ENCODE measurements around the gene RNF6. TPM values are rescaled to one million over a fixed set of nuclear protein-coding genes. Genes with fewer than 3 reads are reported as not detected.
A peak's percentile ranks its signal among the peaks of the same experiment; 100 is the strongest.
"Not testable (repeated sequence)": the region's sequence is repeated elsewhere in the genome, so short reads cannot be mapped to it uniquely, and the experiment has no call there.

RNF6 gene
- total and polyA plus RNA-seq, 2 donors: 29.9 to 40.7 TPM

DNA sequence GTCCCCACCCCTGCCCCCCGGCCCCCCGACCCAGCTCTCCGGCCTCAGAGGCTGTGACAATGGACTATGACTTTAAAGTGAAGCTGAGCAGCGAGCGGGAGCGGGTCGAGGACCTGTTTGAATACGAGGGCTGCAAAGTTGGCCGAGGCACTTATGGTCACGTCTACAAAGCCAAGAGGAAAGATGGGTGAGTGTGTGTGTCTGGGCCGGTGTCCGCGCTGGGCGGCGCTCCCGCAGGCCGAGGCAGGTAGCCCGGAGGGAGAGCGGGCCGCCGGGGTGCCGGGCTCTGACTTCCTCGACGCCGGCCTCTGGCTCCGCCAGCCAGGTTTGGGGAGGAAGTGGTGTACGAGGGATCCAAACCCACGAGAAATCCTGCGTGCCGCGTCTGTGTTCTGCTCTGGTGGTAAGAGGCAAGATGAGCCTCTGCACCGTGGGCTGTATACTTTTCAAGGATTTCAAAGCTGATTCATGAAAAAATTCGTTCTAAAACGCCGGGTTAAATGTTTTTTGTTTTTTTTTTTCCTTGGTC is 32.5 kb upstream of the RNF6 start:
- Histone ChIP-seq H3K27ac (ENCODE audit: low read depth in 1 of 2, low read length in 1 of 2) (peak overlapping the region; percentile 48 to 92), H3K36me3 (ENCODE audit: control insufficient read depth in 2 of 2, insufficient read depth in 2 of 2, low read length in 1 of 2) (no peaks in the 10 kb centered on the region), H3K9me3 (ENCODE audit: control insufficient read depth in 2 of 2, insufficient read depth in 1 of 2, low read length in 1 of 2) (no peaks in the 10 kb centered on the region), H3K4me1 (ENCODE audit: control insufficient read depth in 2 of 2, insufficient read depth in 2 of 2, low read length in 2 of 2) (peaks cover 6 to 8% of the 10 kb centered on the region in 2 donors), H3K4me3 (ENCODE audit: low read length in 2 of 2) (peak overlapping the region; percentile 76 to 85), H3K27me3 (ENCODE audit: control insufficient read depth in 2 of 2, insufficient read depth in 1 of 2, low read length in 1 of 2) (peaks cover 0 to 3% of the 10 kb centered on the region in 2 donors)
- under 1% methylated on average over 35 of the region's 35 CpGs for WGBS
- peak in 8 of 9 donors; percentile 29 to 80 (median 52) for DNase-seq (ENCODE audit: low read depth in 6 of 9, low spot score in 9 of 9)

DNA sequence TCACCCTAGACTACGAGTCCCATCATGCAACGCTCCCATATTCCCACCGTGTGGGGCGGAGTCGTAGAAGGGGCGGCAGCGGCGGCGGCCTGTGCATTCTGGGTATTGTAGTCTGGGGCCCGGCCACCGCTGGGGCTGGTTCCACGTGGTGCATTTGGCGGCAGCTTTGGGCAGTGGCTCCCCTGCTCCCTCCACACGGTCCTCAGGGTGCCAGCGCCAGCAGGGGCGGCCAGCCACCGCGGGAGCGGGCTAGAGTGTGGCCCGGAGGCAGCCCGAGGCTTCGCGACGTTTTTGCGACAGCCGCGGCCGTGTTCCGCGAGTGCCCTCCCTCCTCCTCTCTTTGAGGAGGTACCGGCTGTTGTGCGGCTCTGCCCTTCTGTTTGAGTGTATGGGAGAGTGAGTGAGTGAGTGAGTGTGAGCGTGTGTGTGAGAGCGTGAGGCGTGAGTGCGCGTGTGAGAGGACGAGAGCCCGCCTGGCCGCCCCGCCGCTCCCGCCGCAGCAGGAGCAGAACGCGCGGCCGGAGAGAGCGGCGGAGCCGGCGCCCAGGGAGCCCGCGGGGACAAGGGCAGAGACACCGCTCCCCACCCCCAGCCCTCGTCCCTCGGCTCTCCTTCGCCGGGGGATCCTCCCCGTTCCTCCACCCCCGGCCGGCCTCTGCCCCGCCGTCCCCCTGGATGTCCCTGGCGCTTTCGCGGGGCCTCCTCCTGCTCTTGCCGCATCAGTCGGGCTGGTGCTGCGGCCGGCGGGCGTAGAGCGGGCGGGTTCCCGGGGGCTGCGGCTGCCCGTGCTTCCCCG is 31.9 kb upstream of the RNF6 start, which contains the start of gene CDK8:
CDK8 (plus strand) TSS at position 343 of the 796 bp plus-strand sequence. CDS start 513 bp downstream, outside the sequence.
- Histone ChIP-seq H3K27ac (ENCODE audit: low read depth in 1 of 2, low read length in 1 of 2) (peak within 1 kb of the TSS; percentile 92 to 94), H3K9me3 (ENCODE audit: control insufficient read depth in 2 of 2, insufficient read depth in 1 of 2, low read length in 1 of 2) (no peaks in the 10 kb centered on the region), H3K36me3 (ENCODE audit: control insufficient read depth in 2 of 2, insufficient read depth in 2 of 2, low read length in 1 of 2) (no peaks in the 10 kb centered on the region), H3K4me3 (ENCODE audit: low read length in 2 of 2) (peak within 1 kb of the TSS; percentile 76 to 85), H3K4me1 (ENCODE audit: control insufficient read depth in 2 of 2, insufficient read depth in 2 of 2, low read length in 2 of 2) (peaks cover 6 to 8% of the 10 kb centered on the region in 2 donors), H3K27me3 (ENCODE audit: control insufficient read depth in 2 of 2, insufficient read depth in 1 of 2, low read length in 1 of 2) (peaks cover 0 to 3% of the 10 kb centered on the region in 2 donors)
- DNase-seq (ENCODE audit: low read depth in 6 of 9, low spot score in 9 of 9): peak; percentile 83 to 97 (median 92)
- under 1% methylated on average over 79 of the region's 79 CpGs for WGBS

DNA sequence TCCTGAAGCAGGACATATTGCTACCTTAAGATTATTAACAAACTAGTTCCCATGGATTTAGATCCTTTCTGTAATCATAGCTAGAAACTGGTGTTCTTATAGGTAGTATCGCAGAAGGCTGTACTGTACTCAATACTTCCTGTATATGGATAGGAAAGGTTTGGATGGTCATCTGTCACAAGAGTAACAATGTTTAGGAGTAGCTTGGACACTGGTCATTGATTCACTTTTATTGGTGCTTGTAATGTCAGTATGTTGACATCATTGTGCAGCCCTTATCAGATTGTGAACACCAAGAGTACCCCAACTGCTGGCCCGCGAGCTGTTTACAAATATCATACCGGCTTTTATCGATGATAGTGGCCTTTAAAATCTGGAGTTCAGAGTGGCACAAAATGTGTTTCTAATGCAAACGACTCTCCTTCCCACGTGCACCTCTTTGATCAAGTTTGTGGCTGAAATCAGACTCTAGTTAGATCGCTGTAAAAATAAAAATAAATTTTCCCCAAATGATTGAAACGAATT is 31.2 kb upstream of the RNF6 start:
- no peak overlapping the region for H3K27ac ChIP-seq (ENCODE audit: low read depth in 1 of 2, low read length in 1 of 2)
- no peaks in the 10 kb centered on the region for H3K36me3 ChIP-seq (ENCODE audit: control insufficient read depth in 2 of 2, insufficient read depth in 2 of 2, low read length in 1 of 2)
- DNase-seq (ENCODE audit: low read depth in 6 of 9, low spot score in 9 of 9): no peak
- peak overlapping the region; percentile 76 to 85 for H3K4me3 ChIP-seq (ENCODE audit: low read length in 2 of 2)
- H3K9me3 ChIP-seq (ENCODE audit: control insufficient read depth in 2 of 2, insufficient read depth in 1 of 2, low read length in 1 of 2): no peaks in the 10 kb centered on the region
- peaks cover 6 to 8% of the 10 kb centered on the region in 2 donors for H3K4me1 ChIP-seq (ENCODE audit: control insufficient read depth in 2 of 2, insufficient read depth in 2 of 2, low read length in 2 of 2)
- 43% methylated on average over 9 of the region's 9 CpGs for WGBS
- peaks cover 0 to 3% of the 10 kb centered on the region in 2 donors for H3K27me3 ChIP-seq (ENCODE audit: control insufficient read depth in 2 of 2, insufficient read depth in 1 of 2, low read length in 1 of 2)

DNA sequence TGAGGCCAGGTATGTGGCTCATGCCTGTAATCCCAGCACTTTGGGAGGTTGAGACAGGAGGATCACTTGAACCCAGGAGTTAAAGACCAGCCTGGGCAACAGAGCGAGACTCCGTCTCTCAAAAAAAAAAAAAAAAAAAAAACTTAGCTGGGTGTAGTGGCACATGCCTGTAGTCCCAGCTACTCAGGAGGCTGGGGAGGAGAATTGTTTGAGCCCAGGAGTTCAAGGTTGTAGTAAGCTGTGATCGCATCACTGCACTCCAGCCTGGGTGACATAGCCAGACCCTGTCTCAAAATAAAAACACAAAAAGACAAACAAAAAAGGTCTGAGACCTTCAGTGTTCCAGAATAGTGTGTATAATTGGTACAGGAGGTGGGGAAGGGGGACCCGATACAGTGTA is 29.9 kb upstream of the RNF6 start:
- H3K36me3 ChIP-seq (ENCODE audit: control insufficient read depth in 2 of 2, insufficient read depth in 2 of 2, low read length in 1 of 2): not testable (repeated sequence)

DNA sequence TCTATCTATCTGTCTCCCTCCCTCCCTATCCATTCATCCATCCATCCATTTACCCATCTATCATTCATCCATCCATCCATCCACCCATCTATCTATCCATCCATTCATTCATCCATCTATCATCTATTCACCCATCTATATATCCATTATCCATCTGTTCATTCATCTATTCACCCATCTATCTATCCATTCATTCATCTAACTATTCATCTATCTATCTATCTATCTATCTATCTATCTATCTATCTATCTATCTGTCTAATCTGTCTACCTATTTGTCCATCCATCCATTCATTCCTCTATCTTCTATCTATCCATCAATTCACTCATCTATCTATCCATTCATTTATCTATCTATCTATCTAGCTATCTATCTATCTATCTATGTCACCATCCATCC is 27.4 kb upstream of the RNF6 start:
- no peak overlapping the region for H3K27ac ChIP-seq (ENCODE audit: low read depth in 1 of 2, low read length in 1 of 2)
- no peak for DNase-seq (ENCODE audit: low read depth in 6 of 9, low spot score in 9 of 9)
- no peak overlapping the region for H3K4me3 ChIP-seq (ENCODE audit: low read length in 2 of 2)
- H3K4me1 ChIP-seq (ENCODE audit: control insufficient read depth in 2 of 2, insufficient read depth in 2 of 2, low read length in 2 of 2): peaks cover 0 to 3% of the 10 kb centered on the region in 2 donors
- no peaks in the 10 kb centered on the region for H3K9me3 ChIP-seq (ENCODE audit: control insufficient read depth in 2 of 2, insufficient read depth in 1 of 2, low read length in 1 of 2)
- no peaks in the 10 kb centered on the region for H3K36me3 ChIP-seq (ENCODE audit: control insufficient read depth in 2 of 2, insufficient read depth in 2 of 2, low read length in 1 of 2)
- peaks cover 0 to 3% of the 10 kb centered on the region in 2 donors for H3K27me3 ChIP-seq (ENCODE audit: control insufficient read depth in 2 of 2, insufficient read depth in 1 of 2, low read length in 1 of 2)

More for the DNA sequence above, 29.9 kb upstream of the RNF6 start:
- not testable (repeated sequence) for H3K4me3 ChIP-seq (ENCODE audit: low read length in 2 of 2); DNase-seq (ENCODE audit: low read depth in 6 of 9, low spot score in 9 of 9); H3K27me3 ChIP-seq (ENCODE audit: control insufficient read depth in 2 of 2, insufficient read depth in 1 of 2, low read length in 1 of 2); H3K9me3 ChIP-seq (ENCODE audit: control insufficient read depth in 2 of 2, insufficient read depth in 1 of 2, low read length in 1 of 2); H3K4me1 ChIP-seq (ENCODE audit: control insufficient read depth in 2 of 2, insufficient read depth in 2 of 2, low read length in 2 of 2); H3K27ac ChIP-seq (ENCODE audit: low read depth in 1 of 2, low read length in 1 of 2)
- WGBS: 74% methylated on average over 4 of the region's 4 CpGs

DNA sequence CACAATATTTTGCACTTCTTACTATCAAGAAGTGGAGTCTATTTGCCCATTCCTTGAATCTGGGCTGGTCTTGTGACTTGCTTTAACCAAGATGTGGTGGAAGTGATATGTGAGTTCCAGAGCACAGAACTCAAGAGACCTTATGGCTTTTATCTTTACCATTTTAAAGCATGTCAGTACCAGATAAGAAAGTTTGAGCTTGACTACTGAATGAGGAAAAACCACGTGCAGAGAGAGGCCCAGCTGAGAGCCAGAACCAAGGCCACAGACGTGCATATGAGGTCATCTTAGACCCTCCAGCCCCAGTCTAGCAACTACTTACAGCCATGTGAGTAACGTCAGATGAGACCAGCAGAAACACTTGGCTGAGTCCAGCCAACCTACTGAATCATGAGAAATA is 25.5 kb upstream of the RNF6 start:
- H3K4me3 ChIP-seq (ENCODE audit: low read length in 2 of 2): no peak overlapping the region
- no peaks in the 10 kb centered on the region for H3K4me1 ChIP-seq (ENCODE audit: control insufficient read depth in 2 of 2, insufficient read depth in 2 of 2, low read length in 2 of 2)
- no peaks in the 10 kb centered on the region for H3K36me3 ChIP-seq (ENCODE audit: control insufficient read depth in 2 of 2, insufficient read depth in 2 of 2, low read length in 1 of 2)
- no peak overlapping the region for H3K27ac ChIP-seq (ENCODE audit: low read depth in 1 of 2, low read length in 1 of 2)
- no peak for DNase-seq (ENCODE audit: low read depth in 6 of 9, low spot score in 9 of 9)
- H3K9me3 ChIP-seq (ENCODE audit: control insufficient read depth in 2 of 2, insufficient read depth in 1 of 2, low read length in 1 of 2): no peaks in the 10 kb centered on the region
- H3K27me3 ChIP-seq (ENCODE audit: control insufficient read depth in 2 of 2, insufficient read depth in 1 of 2, low read length in 1 of 2): peaks cover 0 to 3% of the 10 kb centered on the region in 2 donors
- WGBS: 65% methylated on average over 3 of the region's 3 CpGs

DNA sequence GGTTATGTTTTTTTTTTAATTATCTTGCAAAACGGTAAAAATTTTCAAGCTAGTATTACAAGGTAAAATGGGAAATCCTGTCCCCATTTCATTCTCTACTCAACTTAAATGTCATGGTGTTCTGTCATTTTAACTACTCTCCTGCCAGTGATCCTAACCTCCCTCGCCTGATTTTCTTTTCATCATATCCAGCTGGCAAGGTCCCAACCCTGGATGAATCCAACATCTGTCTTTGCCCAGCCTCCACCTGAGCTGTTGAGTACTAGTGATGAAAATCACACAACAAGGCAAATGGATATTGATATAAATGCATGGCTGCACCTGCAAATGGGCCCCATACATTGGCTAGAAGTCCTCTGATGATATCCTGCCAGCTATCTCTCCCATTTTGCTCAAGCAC is 24.9 kb upstream of the RNF6 start:
- WGBS: 92% methylated on average over 2 of the region's 2 CpGs
- H3K9me3 ChIP-seq (ENCODE audit: control insufficient read depth in 2 of 2, insufficient read depth in 1 of 2, low read length in 1 of 2): no peaks in the 10 kb centered on the region
- H3K27me3 ChIP-seq (ENCODE audit: control insufficient read depth in 2 of 2, insufficient read depth in 1 of 2, low read length in 1 of 2): peaks cover 0 to 3% of the 10 kb centered on the region in 2 donors
- H3K4me3 ChIP-seq (ENCODE audit: low read length in 2 of 2): no peak overlapping the region
- no peak for DNase-seq (ENCODE audit: low read depth in 6 of 9, low spot score in 9 of 9)
- H3K27ac ChIP-seq (ENCODE audit: low read depth in 1 of 2, low read length in 1 of 2): no peak overlapping the region
- no peaks in the 10 kb centered on the region for H3K4me1 ChIP-seq (ENCODE audit: control insufficient read depth in 2 of 2, insufficient read depth in 2 of 2, low read length in 2 of 2)
- H3K36me3 ChIP-seq (ENCODE audit: control insufficient read depth in 2 of 2, insufficient read depth in 2 of 2, low read length in 1 of 2): no peaks in the 10 kb centered on the region

DNA sequence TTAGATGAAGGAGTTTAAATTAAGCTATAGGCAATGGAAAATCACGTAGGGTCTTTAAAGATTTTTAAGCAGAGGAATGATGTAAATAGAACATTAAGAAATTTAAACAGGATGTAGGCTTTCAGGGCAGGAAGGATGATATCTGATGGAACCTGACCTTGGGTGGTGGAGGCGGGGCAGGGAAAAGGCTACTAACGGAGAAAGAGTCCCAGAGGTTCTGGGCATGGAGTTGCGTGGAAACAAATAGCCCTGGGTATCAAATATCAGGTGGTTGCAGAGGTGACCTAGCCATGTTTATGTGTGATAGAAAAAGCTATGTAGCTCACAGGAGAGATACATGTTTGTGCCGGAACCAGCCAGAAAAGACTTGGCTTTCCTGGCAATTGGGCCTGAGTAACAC is 24.0 kb upstream of the RNF6 start:
- H3K9me3 ChIP-seq (ENCODE audit: control insufficient read depth in 2 of 2, insufficient read depth in 1 of 2, low read length in 1 of 2): no peaks in the 10 kb centered on the region
- no peak overlapping the region for H3K27ac ChIP-seq (ENCODE audit: low read depth in 1 of 2, low read length in 1 of 2)
- H3K4me1 ChIP-seq (ENCODE audit: control insufficient read depth in 2 of 2, insufficient read depth in 2 of 2, low read length in 2 of 2): no peaks in the 10 kb centered on the region
- WGBS: 95% methylated on average over 5 of the region's 5 CpGs
- DNase-seq (ENCODE audit: low read depth in 6 of 9, low spot score in 9 of 9): no peak
- no peaks in the 10 kb centered on the region for H3K36me3 ChIP-seq (ENCODE audit: control insufficient read depth in 2 of 2, insufficient read depth in 2 of 2, low read length in 1 of 2)
- H3K4me3 ChIP-seq (ENCODE audit: low read length in 2 of 2): no peak overlapping the region
- peaks cover 0 to 3% of the 10 kb centered on the region in 2 donors for H3K27me3 ChIP-seq (ENCODE audit: control insufficient read depth in 2 of 2, insufficient read depth in 1 of 2, low read length in 1 of 2)

DNA sequence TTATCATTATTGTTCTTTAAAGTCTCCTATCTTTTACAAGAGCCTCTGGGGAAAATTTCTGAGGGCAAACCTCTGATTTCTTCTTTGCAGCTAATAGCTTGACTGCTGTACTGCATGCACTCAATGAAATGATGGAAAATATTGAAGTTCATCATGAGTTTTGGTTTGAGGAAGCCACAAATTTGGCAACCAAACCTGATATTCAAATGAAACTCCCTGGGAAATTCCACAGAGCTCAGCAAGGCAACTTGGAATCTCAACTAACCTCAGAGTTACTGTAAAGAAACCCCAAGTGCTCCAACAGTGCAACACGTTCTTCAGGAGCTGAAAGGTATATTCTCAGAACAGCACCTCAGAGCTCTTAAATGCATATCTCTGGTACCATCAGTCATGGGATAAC is 14.2 kb upstream of the RNF6 start:
- DNase-seq (ENCODE audit: low read depth in 6 of 9, low spot score in 9 of 9): no peak
- no peak overlapping the region for H3K27ac ChIP-seq (ENCODE audit: low read depth in 1 of 2, low read length in 1 of 2)
- 67% methylated on average over 1 of the region's 1 CpG for WGBS

More for the DNA sequence above, 14.2 kb upstream of the RNF6 start:
- Histone ChIP-seq H3K4me1 (ENCODE audit: control insufficient read depth in 2 of 2, insufficient read depth in 2 of 2, low read length in 2 of 2) (no peaks in the 10 kb centered on the region), H3K36me3 (ENCODE audit: control insufficient read depth in 2 of 2, insufficient read depth in 2 of 2, low read length in 1 of 2) (no peaks in the 10 kb centered on the region), H3K27me3 (ENCODE audit: control insufficient read depth in 2 of 2, insufficient read depth in 1 of 2, low read length in 1 of 2) (no peaks in the 10 kb centered on the region), H3K4me3 (ENCODE audit: low read length in 2 of 2) (no peak overlapping the region), H3K9me3 (ENCODE audit: control insufficient read depth in 2 of 2, insufficient read depth in 1 of 2, low read length in 1 of 2) (no peaks in the 10 kb centered on the region)
